Measurements from ENCODE around the gene KANSL1. TPM values are rescaled to one million over a fixed set of nuclear protein-coding genes. Genes with fewer than 3 reads are reported as not detected.

The KANSL1 gene
- polyA plus RNA-seq, 1 donor from 2014 or later, result 65.0 TPM

- Histone ChIP-seq H3F3A (ENCODE audit: insufficient read depth, low read length, poor library complexity, severe bottlenecking) (no peaks in the 10 kb centered on the region), H3K36me3 (ENCODE audit: insufficient read depth, low read length) (no peaks in the 10 kb centered on the region), H2AFZ (ENCODE audit: low read depth, low read length) (no peak overlapping the region), H3K9me3 (ENCODE audit: low read length) (no peaks in the 10 kb centered on the region), H3K27ac (ENCODE audit: low read length) (no peak overlapping the region), H3K4me3 (ENCODE audit: low read length) (no peak overlapping the region), H3K27me3 (ENCODE audit: insufficient read depth, low read depth, low read length) (no peaks in the 10 kb centered on the region), H4K20me1 (ENCODE audit: insufficient read depth) (peaks cover 41% of the 10 kb centered on the region), H3K9ac (ENCODE audit: low read length) (no peak overlapping the region), H3K9me2 (ENCODE audit: insufficient read depth, low read length) (no peaks in the 10 kb centered on the region), H3K79me2 (replicated peaks; ENCODE audit: insufficient read depth, low read length) (peaks cover 95% of the 10 kb centered on the region), H3K4me2 (ENCODE audit: low read length) (no peak overlapping the region)
- TF ChIP-seq EZH2 (IDR thresholded peaks at IDR 0.05; ENCODE audit: borderline replicate concordance, insufficient read depth, low read length, poor library complexity, severe bottlenecking), result no peak
- TF ChIP-seq SMC3 (conservative IDR thresholded peaks at IDR 0.05; ENCODE audit: poor library complexity), result no peak
- no peak for TF ChIP-seq REST (IDR thresholded peaks at IDR 0.05; ENCODE audit: borderline replicate concordance)
- TF ChIP-seq RAD21 (conservative IDR thresholded peaks at IDR 0.05), result no peak
- no peak for TF ChIP-seq EP300 (conservative IDR thresholded peaks at IDR 0.05; ENCODE audit: poor library complexity, severe bottlenecking)
- TF ChIP-seq TAF1 (IDR thresholded peaks at IDR 0.05; ENCODE audit: low read depth), result no peak
- TF ChIP-seq CTCF (IDR thresholded peaks at IDR 0.05; ENCODE audit: poor library complexity, severe bottlenecking), result no peak
- TF ChIP-seq MXI1 (conservative IDR thresholded peaks at IDR 0.05; ENCODE audit: poor library complexity, severe bottlenecking), result no peak
- TF ChIP-seq POLR2AphosphoS5 (IDR thresholded peaks at IDR 0.05), result no peak
These were observed 70.8 kb downstream of the KANSL1 start for GRCh38 chr17:46122486-46122871.

GRCh38 chr17:46121841-46122485, 71.3 kb downstream of the KANSL1 start:
- no peak overlapping the region for H3K9ac ChIP-seq (ENCODE audit: low read length)
- H3K9me2 ChIP-seq (ENCODE audit: insufficient read depth, low read length), result no peaks in the 10 kb centered on the region
- no peaks in the 10 kb centered on the region for H3K36me3 ChIP-seq (ENCODE audit: insufficient read depth, low read length)
- H3K27ac ChIP-seq (ENCODE audit: low read length), result no peak overlapping the region
- H3K4me2 ChIP-seq (ENCODE audit: low read length), result no peak overlapping the region
- peaks cover 95% of the 10 kb centered on the region for H3K79me2 ChIP-seq (replicated peaks; ENCODE audit: insufficient read depth, low read length)
- H3K4me3 ChIP-seq (ENCODE audit: low read length), result no peak overlapping the region
- TF ChIP-seq EP300 (conservative IDR thresholded peaks at IDR 0.05; ENCODE audit: poor library complexity, severe bottlenecking) (no peak), REST (IDR thresholded peaks at IDR 0.05; ENCODE audit: borderline replicate concordance) (no peak), EZH2 (IDR thresholded peaks at IDR 0.05; ENCODE audit: borderline replicate concordance, insufficient read depth, low read length, poor library complexity, severe bottlenecking) (no peak), RAD21 (conservative IDR thresholded peaks at IDR 0.05) (no peak), POLR2AphosphoS5 (IDR thresholded peaks at IDR 0.05) (no peak), SMC3 (conservative IDR thresholded peaks at IDR 0.05; ENCODE audit: poor library complexity) (no peak), CTCF (IDR thresholded peaks at IDR 0.05; ENCODE audit: poor library complexity, severe bottlenecking) (no peak), MXI1 (conservative IDR thresholded peaks at IDR 0.05; ENCODE audit: poor library complexity, severe bottlenecking) (no peak), TAF1 (IDR thresholded peaks at IDR 0.05; ENCODE audit: low read depth) (no peak)
- H3F3A ChIP-seq (ENCODE audit: insufficient read depth, low read length, poor library complexity, severe bottlenecking), result no peaks in the 10 kb centered on the region
- no peaks in the 10 kb centered on the region for H3K9me3 ChIP-seq (ENCODE audit: low read length)
- no peaks in the 10 kb centered on the region for H3K27me3 ChIP-seq (ENCODE audit: insufficient read depth, low read depth, low read length)
- H4K20me1 ChIP-seq (ENCODE audit: insufficient read depth), result peaks cover 46% of the 10 kb centered on the region
- no peak overlapping the region for H2AFZ ChIP-seq (ENCODE audit: low read depth, low read length)
